Stimulated activated CD8-positive, alpha-beta memory T cell treated with anti-CD3 and anti-CD28 coated beads, Interleukin-2, amount 100 ng/mL, for 48 hours (primary cell): ENCODE data around the gene DCTN1.
"Not testable (repeated sequence)": the region's sequence is repeated elsewhere in the genome, so short reads cannot be mapped to it uniquely, and the experiment has no call there.

Source experiments
- DNase-seq, 2 donors: peaks; one replicate each; pipeline ENCODE4 v3.0.0-alpha.2; 2020; ENCODE audit warnings: low read depth in 2 of 2

Gene DCTN1

DNA sequence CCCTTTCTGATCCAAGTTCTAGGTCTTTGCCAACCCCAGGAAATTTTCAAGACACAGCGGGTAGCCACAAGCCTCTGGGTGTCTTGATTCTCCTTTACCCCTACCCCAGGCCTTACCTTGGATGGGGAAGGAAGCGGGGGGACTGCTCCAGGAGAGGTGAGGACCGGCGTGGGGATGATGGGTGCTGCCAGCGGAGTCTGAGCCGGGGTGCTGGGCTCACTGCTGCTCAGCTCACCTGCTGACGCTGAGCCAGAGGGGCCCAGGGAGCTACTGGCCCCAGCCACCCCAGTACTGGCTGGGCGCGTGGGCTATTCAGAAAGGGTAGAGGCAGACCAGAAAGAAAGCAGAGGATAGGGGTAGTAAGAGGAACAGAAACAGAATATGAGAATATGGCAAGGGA lies 8.7 kb downstream of the DCTN1 start:
- no peak for DNase-seq

DNA sequence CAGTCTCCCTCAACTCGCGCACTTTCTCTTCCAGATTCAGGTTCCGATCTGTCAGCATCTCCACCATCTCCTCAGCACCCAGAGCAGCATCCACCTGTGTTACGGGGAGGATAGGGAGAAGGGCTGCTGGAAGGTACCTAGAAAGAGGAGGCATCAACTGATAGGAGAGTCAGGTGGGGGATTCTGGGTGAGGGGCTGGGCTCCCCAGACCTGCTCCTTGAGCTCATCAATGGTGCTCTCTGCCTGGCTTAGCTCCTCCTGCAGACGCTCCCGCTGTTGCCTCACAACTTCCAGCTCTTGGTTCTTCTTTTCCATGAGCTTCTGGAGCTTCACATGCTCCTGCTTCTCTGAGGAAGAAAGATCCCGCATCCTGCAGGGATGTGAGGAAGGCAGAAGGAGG lies 10.1 kb downstream of the DCTN1 start:
- DNase-seq, result no peak

DNA sequence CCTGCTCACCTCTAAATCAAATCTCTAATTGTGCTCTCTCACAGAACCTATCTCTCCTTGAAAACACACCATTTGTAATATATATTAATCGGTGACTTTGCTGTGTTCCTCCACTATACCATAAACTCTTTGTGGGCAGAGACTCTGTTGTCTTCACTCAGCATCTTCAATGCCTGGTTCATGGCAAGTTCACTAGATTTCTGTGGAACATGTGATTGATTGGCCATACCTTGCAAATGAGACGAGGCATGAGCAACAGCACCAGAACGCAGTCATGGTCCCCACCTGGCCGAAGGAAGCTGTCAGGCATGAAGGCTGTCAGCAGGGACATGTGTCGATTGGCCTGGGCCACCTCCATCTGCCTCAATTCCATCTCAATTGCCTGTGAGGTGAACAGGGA lies 11.6 kb downstream of the DCTN1 start:
- no peak for DNase-seq

DNA sequence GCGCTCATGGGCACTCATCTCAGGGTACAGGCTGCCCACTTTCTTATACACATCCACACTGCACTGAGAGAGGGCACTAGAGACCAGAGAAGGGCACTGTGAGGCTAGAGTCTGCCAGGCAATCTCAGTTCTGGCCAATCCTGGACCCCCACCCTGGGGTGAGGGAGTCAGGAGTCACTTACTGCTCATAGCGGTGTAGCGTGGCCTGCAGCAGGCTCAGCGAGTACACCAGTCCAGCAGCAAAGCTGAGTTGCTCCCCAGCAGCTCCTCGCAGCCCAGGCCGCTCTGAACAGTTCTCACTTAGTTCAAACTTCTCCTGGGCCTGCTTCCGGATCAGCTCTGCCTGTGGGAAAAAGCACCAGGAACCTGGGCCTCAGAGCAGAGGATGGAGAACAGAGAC lies 12.3 kb downstream of the DCTN1 start:
- DNase-seq, result no peak

DNA sequence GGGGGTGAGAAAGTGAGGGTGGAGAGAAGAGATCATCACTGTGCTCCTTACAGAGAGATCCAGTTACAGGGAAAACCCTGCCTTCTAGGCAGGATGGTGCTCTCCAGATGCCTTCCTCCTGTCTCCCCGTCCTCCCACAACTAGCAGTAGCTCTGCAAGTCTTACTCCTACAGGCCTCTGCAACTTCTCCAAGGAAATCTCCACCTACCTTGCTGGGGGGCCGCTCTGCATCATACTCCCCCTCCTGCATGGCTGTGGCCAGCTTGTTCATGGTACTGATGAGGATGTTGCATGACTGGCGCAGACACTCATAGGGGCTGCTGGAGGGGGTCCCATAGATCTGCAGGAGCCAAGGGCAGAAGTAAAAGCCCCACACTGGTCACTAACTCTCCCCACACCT lies 14.1 kb downstream of the DCTN1 start:
- no peak for DNase-seq

DNA sequence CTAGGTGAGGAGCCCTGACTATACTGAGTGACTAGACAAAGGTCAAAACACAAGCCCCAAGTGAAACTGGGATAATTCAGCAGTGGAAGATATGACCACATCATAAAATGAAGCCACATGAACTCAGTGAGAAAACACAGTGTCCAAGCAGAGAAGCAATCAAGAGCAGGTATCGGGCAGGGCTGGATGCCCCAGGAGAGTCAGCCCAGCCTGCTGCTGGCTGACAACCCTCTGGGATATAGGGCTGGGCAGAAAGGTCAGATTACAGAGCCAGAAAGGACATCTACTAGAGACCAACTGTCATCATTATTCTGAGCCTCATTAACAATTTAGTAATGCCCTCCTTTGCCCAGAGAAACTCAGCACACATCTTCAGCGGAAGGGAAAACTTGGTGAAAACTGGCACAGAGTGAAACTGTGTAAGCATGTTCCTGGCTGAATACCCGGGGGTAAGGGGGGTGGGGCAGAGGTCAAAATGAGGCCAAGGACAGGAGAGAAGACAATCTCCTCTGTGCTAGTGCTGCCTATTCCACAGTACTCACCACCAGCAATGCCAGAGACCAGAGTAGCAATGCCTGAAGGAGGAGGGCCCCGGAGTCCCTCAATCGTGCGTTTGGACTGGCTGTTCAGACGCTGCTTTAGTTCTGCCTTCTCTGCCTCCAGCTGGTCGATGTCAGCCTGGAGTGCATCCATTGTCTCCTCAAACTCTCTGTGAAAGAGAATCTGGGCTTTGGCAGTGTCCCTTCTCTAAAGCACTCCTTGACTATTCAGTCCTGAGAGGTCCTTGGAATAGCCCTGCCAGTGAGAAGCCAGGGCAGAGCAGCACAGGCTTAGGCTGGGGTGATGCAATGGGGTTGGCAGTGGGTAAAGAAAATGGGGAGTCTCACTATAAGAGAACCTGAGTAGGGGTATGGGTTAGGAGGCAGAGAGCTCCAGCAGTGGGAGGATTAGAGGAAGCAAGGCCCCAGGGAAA lies 15.3 kb downstream of the DCTN1 start:
- DNase-seq, result no peak

DNA sequence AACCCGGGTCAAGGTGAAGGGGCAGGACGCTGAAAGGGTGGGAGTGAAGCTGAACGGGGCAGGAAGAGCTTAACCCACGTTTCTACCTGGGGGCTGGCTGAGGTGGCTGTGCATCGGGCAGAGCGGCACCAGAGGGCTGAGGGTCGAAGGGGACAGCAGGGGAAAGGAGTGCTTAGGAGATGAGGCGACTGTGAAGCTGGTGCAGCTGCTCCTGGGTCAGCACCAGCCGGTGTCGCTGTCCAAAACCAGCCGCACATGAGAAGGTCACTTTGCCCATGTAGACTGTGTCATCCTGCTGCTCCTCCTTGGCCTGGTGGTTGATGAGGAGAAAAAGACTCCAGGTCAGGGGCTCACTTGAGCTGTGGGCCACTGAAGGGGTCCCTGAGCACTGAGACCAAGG lies 18.8 kb downstream of the DCTN1 start:
- no peak for DNase-seq

DNA sequence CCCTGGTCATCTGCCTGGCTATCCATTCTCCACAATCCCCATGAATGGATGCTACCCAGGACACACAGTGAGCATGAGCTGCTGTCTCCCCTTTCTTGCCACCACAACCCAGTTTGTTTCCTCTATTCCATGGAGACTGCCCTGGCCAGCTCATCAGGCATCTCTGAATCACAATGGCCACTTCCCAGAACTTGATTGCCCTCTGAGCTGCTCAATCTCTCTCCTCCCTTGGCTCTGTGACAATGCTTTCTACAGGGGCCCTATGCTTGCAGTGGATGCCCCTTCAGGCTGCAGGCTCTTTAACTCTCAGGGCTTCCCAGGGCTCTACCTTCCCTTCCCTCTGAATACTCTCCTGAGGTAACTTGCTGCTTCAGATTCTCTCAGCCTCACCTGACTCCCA lies 22.5 kb downstream of the DCTN1 start:
- no peak for DNase-seq

DNA sequence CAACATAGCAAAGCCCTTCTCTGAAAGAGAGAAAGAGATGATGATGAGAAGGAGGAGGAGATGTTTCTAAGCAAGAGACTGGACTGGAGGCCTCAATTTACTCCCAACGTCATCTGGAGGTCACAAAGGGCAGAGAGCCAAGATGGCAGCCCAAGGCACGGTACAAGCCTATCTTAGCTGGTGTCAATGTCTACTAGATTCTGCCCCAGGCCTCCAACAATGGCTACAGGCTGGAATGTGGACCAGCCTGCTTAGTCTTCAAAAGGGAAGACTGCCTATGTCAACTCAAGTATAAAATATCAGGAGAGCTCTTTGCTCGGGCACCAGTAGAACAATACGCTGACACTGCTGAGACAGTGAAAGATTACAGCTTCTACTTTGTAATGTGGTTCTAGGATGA lies 30.2 kb downstream of the DCTN1 start:
- DNase-seq, result no peak

DNA sequence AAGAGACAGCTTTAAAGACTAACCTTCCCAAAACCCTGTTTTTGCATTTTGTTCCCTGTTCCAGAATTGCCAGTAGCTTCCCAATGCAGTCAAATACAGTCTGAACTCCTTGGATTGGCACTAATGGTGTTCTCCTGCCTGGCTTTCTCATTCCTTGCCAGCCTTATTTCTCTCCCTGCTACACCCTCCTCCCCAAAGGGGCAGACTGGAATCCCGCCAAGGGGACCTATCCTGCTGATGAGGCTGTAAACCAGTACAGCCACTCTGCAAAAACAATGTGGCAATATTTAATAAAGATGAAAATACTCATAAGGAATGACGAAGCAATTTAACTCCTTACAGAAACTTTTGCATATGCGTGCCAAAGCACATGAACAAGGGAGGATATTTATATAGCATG lies 32.4 kb downstream of the DCTN1 start:
- no peak for DNase-seq

DNA sequence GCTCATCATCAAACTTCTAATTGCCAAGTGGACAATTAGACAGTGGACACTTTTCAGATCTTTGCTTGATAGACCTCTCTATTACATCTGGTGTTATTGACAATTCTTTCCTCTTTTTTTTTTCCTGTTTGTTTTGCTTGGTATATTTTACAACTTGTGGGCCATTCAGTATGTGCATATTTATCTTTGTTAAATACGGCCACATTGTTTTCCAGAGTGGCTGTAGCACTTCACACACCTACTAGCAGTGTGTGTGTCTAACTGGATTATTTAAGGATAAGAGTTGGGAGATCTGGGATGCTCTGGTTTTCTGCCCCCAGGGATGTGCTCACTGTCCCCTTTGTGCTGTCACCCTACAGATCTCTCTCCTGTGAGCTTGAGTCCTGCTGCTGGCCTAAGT lies 32.8 kb downstream of the DCTN1 start:
- DNase-seq, result no peak

DNA sequence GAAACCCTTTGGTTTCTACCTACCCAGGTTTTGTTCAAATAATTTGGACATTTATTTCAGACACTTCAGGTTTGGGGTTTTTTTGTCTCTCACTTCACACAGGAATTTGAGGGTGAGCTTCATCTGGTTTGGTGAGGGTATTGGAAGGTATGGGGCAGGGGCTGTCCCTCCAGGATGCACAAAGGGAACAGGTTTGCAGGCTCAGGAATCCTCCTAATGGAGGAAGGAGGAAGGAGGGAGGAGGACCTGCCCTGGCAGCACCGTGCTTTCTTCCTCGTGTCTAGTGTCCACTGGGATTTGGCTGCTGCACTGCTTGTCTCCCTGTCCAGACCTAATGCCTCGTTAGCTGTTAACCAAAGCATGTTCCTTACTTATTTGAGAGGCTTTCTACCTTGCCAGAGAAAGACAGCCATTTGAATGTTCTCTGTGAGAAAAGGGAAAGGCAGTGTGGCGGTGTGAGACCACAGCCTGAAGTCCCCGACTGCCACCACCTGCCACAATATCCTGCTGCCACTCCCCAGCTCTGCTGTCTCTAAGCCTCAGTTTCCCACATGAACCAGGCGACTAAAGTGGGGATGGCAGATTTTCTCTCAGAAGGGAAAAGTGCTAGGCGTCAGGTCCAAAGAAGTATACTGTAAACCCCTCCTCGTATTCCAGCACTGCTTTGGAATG lies 34.7 kb downstream of the DCTN1 start:
- DNase-seq, result no peak

DNA sequence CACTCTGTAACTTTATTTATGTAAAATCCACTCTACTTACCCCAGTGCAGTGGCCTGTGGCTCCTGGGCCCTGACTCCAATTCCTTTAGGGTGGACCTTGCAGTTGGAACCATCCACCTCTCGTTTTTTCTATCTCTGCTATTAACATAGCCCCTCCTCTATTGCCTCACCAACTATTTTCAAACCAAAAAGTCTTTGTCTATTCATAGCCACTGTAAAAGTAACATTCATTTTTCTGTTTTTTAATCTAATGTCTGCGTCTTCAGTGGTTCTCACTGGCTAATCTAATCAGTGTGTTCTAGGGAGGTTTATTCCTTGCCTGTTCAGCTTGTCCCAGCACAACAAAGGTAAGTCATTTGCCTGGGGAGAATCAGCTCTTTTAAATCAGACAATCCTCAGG lies 36.8 kb downstream of the DCTN1 start, which contains the start of gene SLC4A5:
SLC4A5 (minus strand) TSS at position 101 of the 400 bp plus-strand sequence. CDS start 28,393 bp downstream, outside the sequence.
- no peak for DNase-seq

DNA sequence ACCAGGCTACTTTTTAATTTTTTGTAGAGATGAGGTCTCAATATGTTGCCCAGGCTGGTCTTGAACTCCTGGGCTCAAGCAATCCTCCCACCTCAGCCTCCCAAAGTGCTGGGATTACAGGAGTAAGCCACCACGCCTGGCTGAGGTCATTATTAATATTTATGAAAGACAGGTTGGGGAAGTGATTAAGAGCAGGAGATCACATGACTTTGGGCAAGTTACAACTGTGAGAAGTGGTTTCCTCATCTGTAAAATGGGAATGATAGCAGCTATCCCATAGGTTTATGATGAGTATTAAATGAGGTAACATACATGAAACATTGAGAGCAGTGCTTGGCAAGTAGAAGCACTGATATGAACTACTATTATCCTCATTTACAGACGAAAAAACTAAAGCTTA lies 43.9 kb downstream of the DCTN1 start:
- DNase-seq, result not testable (repeated sequence)

DNA sequence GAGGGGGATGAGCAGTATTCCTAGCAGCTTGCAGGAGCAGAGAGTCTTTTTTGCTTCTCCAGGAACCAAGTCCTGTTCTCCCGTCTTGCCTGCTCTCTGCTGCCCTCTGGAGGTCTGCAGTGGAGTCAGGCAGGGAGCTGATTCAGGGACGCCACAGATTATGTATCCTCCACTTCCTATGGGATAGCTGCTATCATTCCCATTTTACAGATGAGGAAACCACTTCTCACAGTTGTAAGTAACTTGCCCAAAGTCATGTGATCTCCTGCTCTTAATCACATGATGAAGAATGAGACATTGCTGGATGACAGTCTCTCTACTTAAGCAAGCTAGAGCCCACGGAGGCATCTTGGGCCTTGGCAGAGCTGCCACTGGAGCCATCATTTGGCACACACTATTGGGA lies 45.2 kb downstream of the DCTN1 start:
- DNase-seq, result peak; percentile 49 to 58

DNA sequence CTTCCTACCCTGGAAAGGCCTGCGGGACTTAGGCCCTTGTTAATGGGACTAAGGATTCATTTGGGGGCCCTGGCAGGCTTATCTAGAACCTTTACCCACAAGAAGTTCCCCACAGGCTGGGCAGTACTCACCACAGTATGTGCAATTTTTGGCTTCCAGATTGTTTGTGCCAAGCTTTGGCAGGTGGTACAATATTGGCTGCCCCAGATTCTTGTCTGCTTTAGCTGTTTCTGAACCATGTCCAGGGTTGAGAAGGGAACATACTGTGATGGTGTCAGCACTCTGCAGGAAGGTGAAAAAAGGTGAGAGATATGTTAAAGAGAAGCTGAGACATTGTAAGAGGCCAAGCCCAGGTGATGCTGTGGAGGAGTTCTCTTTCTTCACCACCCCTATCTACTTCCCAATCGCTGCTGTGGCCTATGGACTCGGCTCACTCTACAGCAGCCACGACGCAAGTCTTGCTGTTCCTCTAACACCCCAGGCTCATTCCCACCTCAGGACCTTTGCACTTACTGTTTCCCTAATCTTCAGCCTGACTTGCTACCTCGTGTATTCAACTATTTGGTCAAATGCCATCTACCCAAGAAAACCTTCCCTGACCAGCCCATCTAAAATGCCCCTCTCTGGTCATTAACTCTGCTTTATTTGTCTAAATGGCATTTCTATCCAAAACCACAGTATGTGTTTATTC lies 46.1 kb downstream of the DCTN1 start:
- no peak for DNase-seq

DNA sequence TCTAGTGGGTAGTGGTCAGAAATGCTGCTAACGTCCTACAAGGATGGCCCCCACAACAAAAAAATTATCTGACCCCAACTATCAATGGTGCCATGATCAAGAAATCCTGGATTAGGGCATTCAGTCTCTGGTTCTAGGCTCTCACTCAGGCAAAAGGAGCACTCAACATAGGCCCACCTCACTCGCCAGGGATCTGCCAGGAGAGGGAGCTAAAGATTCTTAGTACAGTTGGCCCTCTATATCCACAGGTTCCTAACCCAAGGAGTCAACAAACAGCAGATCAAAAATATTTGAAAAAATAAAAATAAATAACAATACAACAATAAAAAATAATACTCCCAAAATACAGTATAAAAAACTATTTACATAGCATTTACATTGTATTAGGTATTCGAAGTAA lies 46.9 kb downstream of the DCTN1 start:
- peak in 1 of 2 donors; percentile 1 for DNase-seq

DNA sequence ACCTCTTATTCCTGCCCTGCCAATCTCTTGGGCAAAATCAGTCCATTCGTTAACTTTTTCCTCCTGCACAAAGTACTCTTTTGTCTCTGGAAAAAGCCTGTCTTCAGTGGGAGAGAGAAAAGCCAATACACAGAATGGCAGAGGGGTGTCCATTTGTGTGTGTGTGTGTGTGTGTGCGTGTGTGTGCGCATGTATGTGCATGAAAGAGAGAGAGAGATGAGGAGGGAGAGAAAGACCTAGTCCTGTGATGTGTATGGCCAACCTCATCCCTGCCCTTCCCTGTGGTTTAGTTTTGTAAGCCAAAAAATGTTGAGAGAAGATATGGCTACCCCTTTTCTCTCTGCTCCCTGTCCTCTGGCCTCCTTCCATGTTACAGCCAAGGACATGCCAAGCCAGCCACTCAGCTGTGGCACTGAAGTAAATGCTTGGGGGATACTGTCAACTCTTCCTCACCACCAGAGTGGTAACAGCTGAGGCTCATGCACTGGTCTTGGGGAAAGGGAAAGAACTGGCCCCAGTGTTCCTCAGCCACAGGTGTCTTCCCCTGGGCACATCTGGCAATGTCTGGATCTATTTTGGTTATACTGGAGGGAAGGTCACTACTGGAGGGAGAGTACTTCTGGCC lies 47.4 kb downstream of the DCTN1 start:
- DNase-seq, result no peak

DNA sequence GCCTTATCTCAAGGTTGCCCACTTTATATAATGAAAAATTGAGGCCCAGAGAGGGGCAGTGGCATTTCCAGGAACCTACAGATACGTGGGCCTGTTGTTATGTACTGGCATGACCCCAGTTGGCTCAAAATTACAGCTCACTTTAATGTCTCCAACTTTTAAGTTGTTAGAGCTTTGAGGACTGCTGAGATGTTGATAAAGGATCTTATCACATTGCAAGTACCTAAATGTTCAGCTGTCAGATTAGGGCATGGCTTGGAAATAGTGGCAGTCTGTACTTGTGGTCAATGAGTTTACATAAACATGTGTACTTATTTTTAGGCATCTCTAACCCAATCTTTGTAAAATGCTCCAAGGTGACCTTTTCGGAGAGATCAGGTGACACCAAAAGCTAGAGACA lies 51.5 kb downstream of the DCTN1 start:
- DNase-seq, result no peak

DNA sequence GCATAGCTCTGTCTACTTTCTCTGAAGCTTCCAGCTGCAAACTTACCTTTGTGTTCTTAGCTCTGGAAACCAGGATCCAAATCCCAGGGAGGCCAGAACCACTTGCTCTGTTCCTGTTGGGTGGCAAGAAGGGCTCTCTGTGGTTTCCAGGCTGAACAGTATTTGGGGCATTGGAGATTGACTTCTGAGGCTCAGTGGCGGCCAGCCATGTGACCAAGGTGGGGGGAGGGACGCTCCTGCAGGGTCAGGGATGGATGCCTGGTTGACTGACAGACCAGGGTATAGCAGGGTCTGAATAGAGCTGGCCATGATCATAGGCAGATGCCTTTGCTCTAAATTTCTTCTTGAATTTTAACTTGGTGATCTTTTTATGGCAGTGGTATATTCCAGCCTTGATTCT lies 52.0 kb downstream of the DCTN1 start:
- no peak for DNase-seq

DNA sequence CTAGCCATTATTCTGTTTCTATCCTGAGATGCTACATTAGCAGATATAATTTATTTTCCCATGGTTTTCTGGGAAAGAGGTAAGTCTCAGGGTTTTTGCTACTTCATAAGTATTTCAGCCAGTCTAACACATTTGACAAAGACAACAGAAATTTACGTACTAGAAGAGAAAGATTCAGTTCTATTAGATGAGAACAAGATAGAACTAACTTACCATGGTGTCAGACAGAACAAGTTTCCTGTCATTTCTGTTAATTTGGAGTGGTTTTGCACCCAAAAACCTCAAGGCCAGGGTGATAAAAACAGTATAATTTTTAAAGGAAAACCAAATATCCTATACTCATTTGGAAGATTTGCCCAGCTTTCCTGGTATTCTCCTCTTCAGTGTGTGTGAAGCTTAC lies 52.5 kb downstream of the DCTN1 start:
- DNase-seq, result no peak

DNA sequence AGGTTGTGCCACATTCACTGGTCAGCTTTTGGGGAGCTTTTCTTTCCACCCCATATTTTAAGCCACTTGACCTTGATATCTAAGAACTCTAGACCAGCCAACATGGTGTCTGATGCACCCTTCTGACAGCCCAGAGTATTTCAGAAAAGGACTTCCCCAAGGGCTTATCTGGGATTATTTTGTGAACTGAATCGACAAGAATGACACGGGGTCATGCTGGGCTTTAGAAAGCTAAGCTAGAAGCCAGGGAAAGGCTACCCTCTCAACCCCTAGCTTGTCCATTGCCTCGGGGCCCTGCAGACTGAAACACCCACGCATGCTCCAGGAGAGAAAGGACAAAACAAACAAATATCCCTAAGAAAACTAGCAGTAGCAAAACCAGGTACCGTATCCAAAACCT lies 52.9 kb downstream of the DCTN1 start:
- DNase-seq, result no peak
